GM12878 (cell line): ENCODE data around the gene COL18A1. TPM values are rescaled to one million over a fixed set of nuclear protein-coding genes. Genes with fewer than 3 reads are reported as not detected.

ENCODE experiments used
- ATAC-seq: fragments of 200-7000 bp; cut with Tn5 transposase; 3 replicates; pipeline ENCODE4 v1.9.1; 2020; ENCODE audit warnings: mild to moderate bottlenecking, moderate library complexity
- BruUV-seq: library from RNA; stranded (reverse); fragments of 400-500 nt; replicated peaks from 2 replicates; lab custom pipeline; 2021; lab: Mats Ljungman, UMichigan
- CTCF ChIA-PET: fragments of 300-600 bp; sonication (Branson Sonifier 250); formaldehyde crosslinking; extraction: SDS; loops from one replicate; lab custom pipeline; 2021; ENCODE audit warnings: inconsistent platforms; lab: Yijun Ruan, JAX
- POLR2A ChIA-PET: fragments of 350-600 bp; formaldehyde crosslinking; extraction: SDS; loops from one replicate; lab custom pipeline; 2021; ENCODE audit warnings: inconsistent platforms; lab: Charles Lee
- RAD21 ChIA-PET: fragments of 300-600 bp; sonication (Branson Sonifier 250); formaldehyde crosslinking; loops from one replicate; lab custom pipeline; 2023; ENCODE audit warnings: antibody characterized with exemption; ENCODE audit not compliant: unreplicated experiment; lab: Charles Lee
- SMC1A ChIA-PET: fragments of 300-600 bp; sonication (Branson Sonifier 250); formaldehyde crosslinking; loops from one replicate; lab custom pipeline; 2023; ENCODE audit not compliant: unreplicated experiment, uncharacterized antibody; lab: Charles Lee
- DNase-seq: peaks from one replicate; pipeline ENCODE4 v3.0.0-alpha.2; 2011; ENCODE audit warnings: low read depth, low spot score
- FAIRE-seq: peaks from 3 replicates; lab custom pipeline; 2011; peaks lifted over from hg19 to GRCh38; lab: Jason Lieb, UNC
- H2AFZ ChIP-seq: 2 replicates; pipeline ENCODE4 v1.6.0; 2011; ENCODE audit warnings: low read depth, low read length, control low read depth; ENCODE audit not compliant: control insufficient read depth
- H3K27ac ChIP-seq: 2 replicates; pipeline ENCODE4 v1.5.1; 2011; ENCODE audit warnings: control low read depth; ENCODE audit not compliant: control insufficient read depth, insufficient read depth
- H3K27me3 ChIP-seq, 2 experiments: replicated peaks in 1 of 2; 2 replicates each; pipeline versions ENCODE4 v1.6.0 to v1.6.1; 2011; ENCODE audit warnings: low read length in 1 of 2; ENCODE audit not compliant: control insufficient read depth in 2 of 2, insufficient read depth in 2 of 2
- H3K36me3 ChIP-seq, 2 experiments: 2 replicates each; pipeline ENCODE4 v1.5.1; 2011; ENCODE audit warnings: low read length in 1 of 2; ENCODE audit not compliant: control insufficient read depth in 2 of 2, insufficient read depth in 2 of 2
- H3K4me1 ChIP-seq: 2 replicates; pipeline ENCODE4 v1.6.1; 2011; ENCODE audit warnings: mild to moderate bottlenecking, low read length, moderate library complexity, mixed read lengths; ENCODE audit not compliant: control insufficient read depth, insufficient read depth
- H3K4me2 ChIP-seq: 2 replicates; pipeline ENCODE4 v1.6.0; 2011; ENCODE audit warnings: control low read depth; ENCODE audit not compliant: control insufficient read depth, insufficient read depth
- H3K4me3 ChIP-seq: fragments of 200-600 bp; sonication (generic); 2 replicates; pipeline ENCODE4 v1.5.1; 2016
- H3K79me2 ChIP-seq: 2 replicates; pipeline ENCODE4 v1.6.0; 2011; ENCODE audit warnings: low read length; ENCODE audit not compliant: control insufficient read depth, insufficient read depth
- H3K9ac ChIP-seq: 2 replicates; pipeline ENCODE4 v1.8.0; 2011; ENCODE audit warnings: low read length, control low read depth, mixed read lengths; ENCODE audit not compliant: control insufficient read depth, insufficient read depth
- H3K9me3 ChIP-seq: replicated peaks from 3 replicates; pipeline ENCODE4 v1.5.1; 2011; ENCODE audit warnings: mild to moderate bottlenecking, low read length; ENCODE audit not compliant: control insufficient read depth, insufficient read depth
- H4K20me1 ChIP-seq: 2 replicates; pipeline ENCODE4 v1.6.0; 2011; ENCODE audit not compliant: control insufficient read depth, insufficient read depth
- BCLAF1 ChIP-seq: fragments of 450-650 bp; IDR thresholded peaks from 2 replicates; pipeline ENCODE4 v1.6.1; 2017; ENCODE audit warnings: antibody characterized with exemption, mild to moderate bottlenecking, moderate library complexity
- CHD1 ChIP-seq: IDR thresholded peaks from 2 replicates; pipeline ENCODE4 v1.6.1; 2012; ENCODE audit warnings: low read depth, low read length, improper control_type of control experiment
- NR2F1 ChIP-seq: fragments of 450-650 bp; conservative IDR thresholded peaks from 2 replicates; pipeline ENCODE4 v1.6.1; 2017; ENCODE audit warnings: mild to moderate bottlenecking
- NRF1 ChIP-seq: conservative IDR thresholded peaks from 2 replicates; pipeline ENCODE4 v1.6.1; 2011; ENCODE audit warnings: mild to moderate bottlenecking, low read depth, low read length, improper control_type of control experiment
- PML ChIP-seq: IDR thresholded peaks from 2 replicates; pipeline ENCODE4 v1.6.1; 2012; ENCODE audit warnings: low read length, inconsistent platforms
- SIN3A ChIP-seq: IDR thresholded peaks from 2 replicates; pipeline ENCODE4 v1.6.1; 2012; ENCODE audit warnings: low read depth, low read length, improper control_type of control experiment
- TAF1 ChIP-seq: IDR thresholded peaks from 2 replicates; pipeline ENCODE4 v1.6.1; 2011; ENCODE audit warnings: mild to moderate bottlenecking, low read depth, low read length, borderline replicate concordance
- ZBTB11 ChIP-seq: fragments of 450-650 bp; formaldehyde crosslinking; IDR thresholded peaks from 2 replicates; pipeline ENCODE4 v1.5.0; 2022; ENCODE audit warnings: mild to moderate bottlenecking, missing genetic modification characterization
- ZBTB4 ChIP-seq: fragments of 450-650 bp; formaldehyde crosslinking; IDR thresholded peaks from 2 replicates; pipeline ENCODE4 v1.4.0; 2022; ENCODE audit warnings: mild to moderate bottlenecking, moderate library complexity
- ZBTB40 ChIP-seq: fragments of 450-650 bp; IDR thresholded peaks from 2 replicates; pipeline ENCODE4 v1.6.1; 2016; ENCODE audit warnings: mild to moderate bottlenecking, moderate library complexity, borderline replicate concordance
- ZNF384 ChIP-seq: IDR thresholded peaks from 2 replicates; pipeline ENCODE4 v1.6.1; 2012; ENCODE audit warnings: low read depth, mild to moderate bottlenecking, low read length, improper control_type of control experiment, borderline replicate concordance
- WGBS: methylation state at CpG from one replicate; pipeline ENCODE4 v1.1.6; 2016; ENCODE audit warnings: low lambda C conversion rate; ENCODE audit not compliant: insufficient replicate concordance, insufficient coverage; ENCODE audit errors: missing lambda C conversion rate; 5-methylcytosine and 5-hydroxymethylcytosine counted together
- in situ Hi-C: fragments of 300-500 bp; cut with MboI; formaldehyde crosslinking; loops from 9 replicates; pipeline ENCODE4 v1.14.3; 2018; ENCODE audit warnings: mixed read lengths
- intact Hi-C: fragments of 100-400 bp; cut with micrococcal nuclease; formaldehyde crosslinking; loops from one replicate; pipeline ENCODE4 v1.14.2; 2022; ENCODE audit not compliant: unreplicated experiment
- polyA plus RNA-seq, 11 experiments: library from polyadenylated mRNA; depleted of rRNA in 4 of 11; unstranded in 6 of 11; stranded (reverse) in 5 of 11; fragments of >200 nt; fragmentation: Nextera tagmentation in 4 of 11; fragmentation: Illumina TruSeq in 1 of 11; extraction: Ambion mirVana in 4 of 11; extraction: Trizol in 1 of 11; gene quantifications; 1 replicate in 1 of 11; 2 replicates in 10 of 11; pipeline versions ENCODE4 v1.2.1 to v1.2.3, GENCODE V29; 2011 to 2016; ENCODE audit warnings: inconsistent platforms in 2 of 11, missing spikeins in 2 of 11, low read depth in 1 of 11
- total RNA-seq, 4 experiments: library from RNA; depleted of rRNA in 3 of 4; stranded (reverse); fragments of >200 nt in 3 of 4; fragmentation: Illumina TruSeq in 1 of 4; extraction: Trizol in 1 of 4; gene quantifications; 2 replicates each; pipeline versions ENCODE4 v1.2.1 to v1.2.3, GENCODE V29; 2013 to 2021

The COL18A1 gene
- total and polyA plus RNA-seq, 10 of the 15 experiments (the other 5 are each of a cell fraction or from before 2014, with no cell fraction given) = under 0.01 to 0.49 (median 0.09) TPM; not detected in 3

GRCh38 chr21:45492765-45493164 is 87.8 kb downstream of the COL18A1 start:
- BruUV-seq = no TSS peak
- H3K79me2 ChIP-seq = no peaks in the 10 kb centered on the region
- intact Hi-C loops (no loop called here), in situ Hi-C loops (no loop called here)
- H3K36me3 ChIP-seq = no peaks in the 10 kb centered on the region
- DNase-seq (no peak), ATAC-seq (no peak), FAIRE-seq (no peak)
- ChIA-PET POLR2A (no interaction called here), SMC1A (no interaction called here), CTCF (no interaction called here), RAD21 (no interaction called here)
- no peak overlapping the region for H3K27ac ChIP-seq
- no peak overlapping the region for H3K4me2 ChIP-seq
- H3K27me3 ChIP-seq = no peaks in the 10 kb centered on the region
- no peaks in the 10 kb centered on the region for H4K20me1 ChIP-seq
- no peak overlapping the region for H3K9ac ChIP-seq
- H2AFZ ChIP-seq = no peak overlapping the region
- H3K4me1 ChIP-seq = no peaks in the 10 kb centered on the region
- H3K4me3 ChIP-seq = no peak overlapping the region
- WGBS = 60% methylated on average over 14 of the region's 20 CpGs
- H3K9me3 ChIP-seq = no peaks in the 10 kb centered on the region
- TF ChIP-seq TAF1 (no peak), CHD1 (no peak), ZNF384 (no peak), PML (no peak), NR2F1 (no peak), NRF1 (no peak), ZBTB40 (no peak), ZBTB11 (no peak), SIN3A (no peak), BCLAF1 (no peak), ZBTB4 (CRISPR knock-in tag) (no peak)
